K562 (cell line): ENCODE results near the gene RBPJ.

Source experiments
- CHCHD3 ChIP-seq: fragments of 250-450 bp; sonication (Bioruptor Pico); IDR thresholded peaks from 2 replicates; pipeline ENCODE4 v2.1.2; 2022; ENCODE audit warnings: mild to moderate bottlenecking
- EP300 ChIP-seq: IDR thresholded peaks from 2 replicates; pipeline ENCODE4 v1.6.1; 2012; ENCODE audit warnings: low read length, improper control_type of control experiment
- JUNB ChIP-seq: fragments of 450-650 bp; formaldehyde crosslinking; conservative IDR thresholded peaks from 2 replicates; pipeline ENCODE4 v1.4.0; 2020; ENCODE audit warnings: mild to moderate bottlenecking
- RB1 ChIP-seq: fragments of 450-650 bp; IDR thresholded peaks from 2 replicates; pipeline ENCODE4 v1.6.1; 2017; ENCODE audit warnings: low read depth, mild to moderate bottlenecking
- RCOR1 ChIP-seq, 2 experiments: IDR thresholded peaks; 2 replicates each; pipeline ENCODE4 v1.6.1; 2012; ENCODE audit warnings: low read depth in 2 of 2, low read length in 2 of 2, borderline replicate concordance in 1 of 2, improper control_type of control experiment in 1 of 2
- TEAD4 ChIP-seq, 2 experiments: sonication (generic) in 1 of 2; formaldehyde crosslinking in 1 of 2; IDR thresholded peaks; 2 replicates each; pipeline versions ENCODE4 v1.6.1 to v1.8.0; 2012 to 2022; ENCODE audit warnings: borderline replicate concordance in 1 of 2, inconsistent platforms in 1 of 2, low read length in 1 of 2, mild to moderate bottlenecking in 1 of 2, missing genetic modification reagents in 1 of 2
- ZKSCAN8 ChIP-seq: fragments of 200-800 bp; sonication (Bioruptor generic); IDR thresholded peaks from 2 replicates; pipeline ENCODE4 v1.6.1; 2016; ENCODE audit warnings: missing genetic modification characterization, missing compliant biosample characterization
- TF ChIP-seq, protein P1 (sequence below), 3 experiments: IDR thresholded peaks in 2 of 3; conservative IDR thresholded peaks in 1 of 3; 2 replicates each; pipeline ENCODE4 v1.5.1; 2011 to 2012; ENCODE audit warnings: low read length in 3 of 3, mild to moderate bottlenecking in 3 of 3, control low read depth in 2 of 3, improper control_type of control experiment in 1 of 3, inconsistent platforms in 1 of 3, low read depth in 1 of 3, mixed read lengths in 1 of 3, moderate library complexity in 1 of 3; ENCODE audit not compliant: insufficient read depth in 2 of 3

DNA sequence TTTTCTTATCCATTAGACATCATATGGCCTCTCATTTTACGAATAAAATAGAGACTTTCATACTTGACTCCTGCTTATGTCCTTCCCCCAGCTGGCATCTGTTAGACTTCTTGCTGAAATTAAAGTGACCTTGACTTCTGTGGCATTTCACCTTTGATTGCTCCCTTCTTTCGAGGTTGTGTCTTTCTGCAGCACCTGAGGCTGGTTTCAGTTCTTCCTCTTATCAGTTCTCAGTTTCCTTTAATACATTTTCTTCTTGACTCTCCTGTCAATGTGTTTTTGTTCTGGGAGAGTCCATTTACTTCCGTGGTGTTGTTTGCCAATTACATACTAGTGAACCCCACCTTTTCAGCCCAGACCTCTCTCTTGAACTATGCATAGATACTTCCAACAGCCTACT is 81.6 kb downstream of the RBPJ start:
- TF ChIP-seq, protein P1, sequence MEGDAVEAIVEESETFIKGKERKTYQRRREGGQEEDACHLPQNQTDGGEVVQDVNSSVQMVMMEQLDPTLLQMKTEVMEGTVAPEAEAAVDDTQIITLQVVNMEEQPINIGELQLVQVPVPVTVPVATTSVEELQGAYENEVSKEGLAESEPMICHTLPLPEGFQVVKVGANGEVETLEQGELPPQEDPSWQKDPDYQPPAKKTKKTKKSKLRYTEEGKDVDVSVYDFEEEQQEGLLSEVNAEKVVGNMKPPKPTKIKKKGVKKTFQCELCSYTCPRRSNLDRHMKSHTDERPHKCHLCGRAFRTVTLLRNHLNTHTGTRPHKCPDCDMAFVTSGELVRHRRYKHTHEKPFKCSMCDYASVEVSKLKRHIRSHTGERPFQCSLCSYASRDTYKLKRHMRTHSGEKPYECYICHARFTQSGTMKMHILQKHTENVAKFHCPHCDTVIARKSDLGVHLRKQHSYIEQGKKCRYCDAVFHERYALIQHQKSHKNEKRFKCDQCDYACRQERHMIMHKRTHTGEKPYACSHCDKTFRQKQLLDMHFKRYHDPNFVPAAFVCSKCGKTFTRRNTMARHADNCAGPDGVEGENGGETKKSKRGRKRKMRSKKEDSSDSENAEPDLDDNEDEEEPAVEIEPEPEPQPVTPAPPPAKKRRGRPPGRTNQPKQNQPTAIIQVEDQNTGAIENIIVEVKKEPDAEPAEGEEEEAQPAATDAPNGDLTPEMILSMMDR (IDR thresholded peaks at IDR 0.05 in 2 of 3, conservative IDR thresholded peaks at IDR 0.05 in 1 of 3; ENCODE audit: insufficient read depth in 2 of 3, low read depth in 1 of 3, low read length in 3 of 3), result no peak
- no peak for TF ChIP-seq RB1
- TF ChIP-seq JUNB (CRISPR knock-in tag), result no peak
- no peak for TF ChIP-seq ZKSCAN8 (CRISPR knock-in tag)
- TF ChIP-seq CHCHD3 (CRISPR knock-in tag), result no peak
- no peak for TF ChIP-seq TEAD4 (IDR thresholded peaks at IDR 0.05; ENCODE audit: low read length)
- TF ChIP-seq TEAD4 (CRISPR knock-in tag; IDR thresholded peaks at IDR 0.05; ENCODE audit: borderline replicate concordance), result no peak
- no peak for TF ChIP-seq RCOR1 (IDR thresholded peaks at IDR 0.05; ENCODE audit: borderline replicate concordance in 1 of 2, low read depth in 2 of 2, low read length in 2 of 2)
- TF ChIP-seq EP300, result no peak
